Anterior cingulate cortex (tissue), 58 donors: ENCODE results near the gene KRTAP8-1.

Experiments
- DNase-seq, 58 donors: peaks; one replicate each; lab custom pipeline; 2025; lab: John Stamatoyannopoulos, UW

Gene KRTAP8-1

GRCh38 chr21:30813174-30813573 lies at the start of gene KRTAP8-1:
Gene KRTAP8-1 (minus strand): TSS chr21:30813274. CDS start chr21:30813220, 54 bp downstream.
- DNase-seq: no peak

GRCh38 chr21:30847627-30848500 lies 34.8 kb upstream of the KRTAP8-1 start:
- no peak for DNase-seq

DNA sequence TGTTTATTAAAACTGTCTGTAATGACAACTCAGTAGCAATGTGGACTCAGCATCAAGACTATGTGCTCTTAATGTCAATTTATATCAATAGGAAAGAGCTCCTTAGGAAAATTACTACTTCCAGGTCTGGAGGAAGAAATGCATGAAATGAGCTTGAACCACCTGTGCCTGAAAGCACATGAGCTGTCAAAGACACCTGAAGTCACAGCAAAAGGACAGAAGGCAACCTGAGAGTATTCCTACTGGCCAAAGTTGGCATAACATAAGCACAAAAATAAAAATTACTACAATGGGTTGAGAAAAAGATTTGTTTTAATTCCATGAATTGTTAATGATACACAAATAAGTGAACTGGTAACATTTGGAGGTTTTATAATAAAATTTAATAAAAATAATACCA lies 29.9 kb upstream of the KRTAP8-1 start:
- no peak for DNase-seq

GRCh38 chr21:30839304-30839703 lies 26.2 kb upstream of the KRTAP8-1 start:
- peak in 1 of 58 donors; percentile 0 for DNase-seq

GRCh38 chr21:30838536-30838935 lies 25.5 kb upstream of the KRTAP8-1 start:
- no peak for DNase-seq

DNA sequence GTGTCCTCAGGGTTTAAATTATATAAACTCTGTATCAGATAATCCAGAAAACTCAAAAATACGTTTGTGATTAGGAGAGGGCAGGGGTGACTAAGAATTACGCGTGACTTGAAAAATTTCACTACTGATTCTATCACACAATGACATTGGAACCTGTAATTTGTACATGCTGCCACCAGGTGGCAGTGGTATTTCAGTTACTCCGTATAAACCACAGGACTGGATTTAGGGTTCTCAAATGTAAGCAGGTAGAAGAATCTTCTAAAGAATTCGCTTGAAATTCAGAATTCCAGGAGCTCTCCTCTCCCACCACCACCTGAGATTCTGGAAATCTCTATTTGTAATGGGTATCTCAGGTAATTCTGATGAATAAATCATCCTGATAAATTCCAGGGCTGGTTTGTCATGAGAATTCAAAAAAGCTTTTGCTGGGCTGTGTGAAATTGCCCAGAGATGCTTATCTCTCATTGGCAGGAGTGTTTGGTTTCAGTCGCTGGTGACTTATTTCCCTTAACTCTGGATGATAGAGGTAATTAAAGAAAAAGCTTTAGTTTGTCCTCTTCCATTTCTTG lies 18.2 kb upstream of the KRTAP8-1 start:
- DNase-seq: no peak

- no peak for DNase-seq
Measured at GRCh38 chr21:30829659-30830058, 16.6 kb upstream of the KRTAP8-1 start, which contains the start of gene KRTAP7-1. Gene KRTAP7-1 (minus strand): TSS chr21:30829759. CDS start chr21:30829698, 61 bp downstream.

- DNase-seq: no peak
Measured at GRCh38 chr21:30818837-30819610, 6.0 kb upstream of the KRTAP8-1 start.

- DNase-seq: no peak
Measured at GRCh38 chr21:30800605-30801004, 12.5 kb downstream of the KRTAP8-1 start.

GRCh38 chr21:30793581-30794314 lies 19.3 kb downstream of the KRTAP8-1 start:
- no peak for DNase-seq

DNA sequence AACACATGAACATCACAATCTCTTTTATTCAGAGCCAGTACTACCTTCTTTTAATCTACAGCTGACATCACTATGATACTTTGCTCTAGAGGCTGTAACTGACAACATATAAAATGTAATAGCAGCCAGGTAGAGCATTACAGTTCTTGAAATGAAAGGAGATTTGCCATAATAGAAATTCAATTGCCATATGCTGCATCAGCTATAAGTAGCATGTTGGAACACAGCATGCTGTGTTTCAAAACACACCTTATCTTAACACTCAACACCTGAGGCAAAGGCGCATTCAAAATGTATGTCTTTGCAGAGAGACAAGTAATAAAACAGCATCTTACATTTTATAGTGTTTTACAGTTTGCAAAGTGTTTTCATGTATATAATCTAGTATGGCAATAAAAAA lies 33.8 kb downstream of the KRTAP8-1 start:
- DNase-seq: no peak

DNA sequence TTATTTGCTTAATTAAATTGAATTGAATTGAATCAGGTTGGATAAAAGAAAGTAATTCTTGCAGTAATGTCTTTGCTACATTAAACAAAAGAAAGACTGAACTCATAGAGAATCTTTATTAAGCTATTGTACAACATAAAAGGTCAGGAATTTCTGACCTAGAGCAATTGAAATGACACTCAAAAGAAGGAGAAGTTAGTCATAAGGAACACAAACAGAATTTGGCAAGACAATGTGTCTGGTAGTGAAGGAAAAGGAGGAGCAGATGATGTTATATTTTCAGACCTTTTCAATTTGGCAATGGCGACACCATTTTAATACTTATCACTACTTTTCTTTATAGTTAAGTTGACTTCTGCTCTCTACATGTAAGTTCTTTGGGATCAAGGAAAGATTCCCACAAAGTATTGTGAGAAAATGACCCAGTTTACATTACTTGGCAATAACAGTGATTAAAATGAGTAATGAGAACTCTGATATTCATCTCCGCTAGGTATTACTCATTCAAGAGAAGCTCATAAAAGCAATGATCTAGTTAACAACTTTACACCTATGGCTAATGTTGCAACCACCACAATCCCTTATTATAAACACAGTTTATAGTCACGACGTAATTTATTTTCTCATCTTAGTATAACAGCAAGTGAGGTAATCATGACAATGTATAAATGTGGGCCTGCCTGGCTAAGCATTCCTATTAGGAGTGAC lies 43.2 kb downstream of the KRTAP8-1 start:
- no peak for DNase-seq
